Neural progenitor cell (in vitro differentiated cells): ENCODE results near the gene INPP4B.

Experiments
- CTCF ChIP-seq: fragments of 200-600 bp; sonication (generic); IDR thresholded peaks from 2 replicates; pipeline ENCODE4 v1.5.1; 2017; ENCODE audit warnings: antibody characterized with exemption, mild to moderate bottlenecking
- EZH2 ChIP-seq: fragments of 200-600 bp; sonication (generic); IDR thresholded peaks from 2 replicates; pipeline ENCODE4 v1.6.1; 2017; ENCODE audit warnings: antibody characterized with exemption, mild to moderate bottlenecking, moderate library complexity
- EZH2phosphoT487 ChIP-seq: fragments of 200-600 bp; sonication (generic); IDR thresholded peaks from 2 replicates; pipeline ENCODE4 v1.6.1; 2017; ENCODE audit warnings: antibody characterized with exemption

GRCh38 chr4:142697928-142698327 is 148.2 kb downstream of the INPP4B start:
- TF ChIP-seq CTCF: no peak
- TF ChIP-seq EZH2: no peak
- TF ChIP-seq EZH2phosphoT487: no peak
